Measurements from ENCODE around the gene PIGN. TPM values are rescaled to one million over a fixed set of nuclear protein-coding genes. Genes with fewer than 3 reads are reported as not detected.
"Not testable (repeated sequence)": the region's sequence is repeated elsewhere in the genome, so short reads cannot be mapped to it uniquely, and the experiment has no call there.

The PIGN gene
- total RNA-seq, 2 donors from 2014 or later, result 26.8 to 32.9 TPM

GRCh38 chr18:62187543-62188510, 971 bp upstream of the PIGN start:
- DNase-seq (ENCODE audit: low spot score in 2 of 2), result peak; percentile 27 to 57
- Mint-ChIP-seq H3K36me3 (peaks cover 33 to 40% of the 10 kb centered on the region in 2 donors), H3K27ac (peak overlapping the region; percentile 95 to 98), H3K9me3 (no peaks in the 10 kb centered on the region)
- no peak for ATAC-seq

GRCh38 chr18:62186499-62186773, 420 bp downstream of the PIGN start:
- H3K9me3 Mint-ChIP-seq, result no peaks in the 10 kb centered on the region
- ATAC-seq, result no peak

GRCh38 chr18:62183578-62184195, 3.2 kb downstream of the PIGN start:
- no peak for ATAC-seq
- Mint-ChIP-seq H3K9me3 (no peaks in the 10 kb centered on the region), H3K27ac (peak overlapping the region in 1 of 2 donors; percentile 30), H3K36me3 (peaks cover 15 to 22% of the 10 kb centered on the region in 2 donors)
- DNase-seq (ENCODE audit: low spot score in 2 of 2), result peak in 1 of 2 donors; percentile 56

More at GRCh38 chr18:62186499-62186773, 420 bp downstream of the PIGN start:
- no peak for DNase-seq (ENCODE audit: low spot score in 2 of 2)
- Mint-ChIP-seq H3K36me3 (peaks cover 26 to 30% of the 10 kb centered on the region in 2 donors), H3K27ac (peak overlapping the region; percentile 95 to 98)

GRCh38 chr18:62182220-62182619, 4.6 kb downstream of the PIGN start:
- no peak for DNase-seq (ENCODE audit: low spot score in 2 of 2)
- no peaks in the 10 kb centered on the region for H3K9me3 Mint-ChIP-seq
- H3K27ac Mint-ChIP-seq, result no peak overlapping the region
- ATAC-seq, result no peak
- H3K36me3 Mint-ChIP-seq, result peaks cover 10% of the 10 kb centered on the region in 2 donors

- no peak for ATAC-seq
- no peaks in the 10 kb centered on the region for H3K9me3 Mint-ChIP-seq
- DNase-seq (ENCODE audit: low spot score in 2 of 2), result no peak
- no peaks in the 10 kb centered on the region for H3K36me3 Mint-ChIP-seq
- no peak overlapping the region for H3K27ac Mint-ChIP-seq
Measured at GRCh38 chr18:62179213-62179612, 7.6 kb downstream of the PIGN start.

- DNase-seq (ENCODE audit: low spot score in 2 of 2) (no peak), ATAC-seq (no peak)
- Mint-ChIP-seq H3K9me3 (no peaks in the 10 kb centered on the region), H3K27ac (no peak overlapping the region), H3K36me3 (no peaks in the 10 kb centered on the region)
Measured at GRCh38 chr18:62177271-62177670, 9.6 kb downstream of the PIGN start.

GRCh38 chr18:62175521-62175920, 11.3 kb downstream of the PIGN start:
- DNase-seq (ENCODE audit: low spot score in 2 of 2) (no peak), ATAC-seq (peak in 1 of 2 donors; percentile 65)
- Mint-ChIP-seq H3K9me3 (no peaks in the 10 kb centered on the region), H3K27ac (no peak overlapping the region), H3K36me3 (no peaks in the 10 kb centered on the region)

- no peak for ATAC-seq
- no peak for DNase-seq (ENCODE audit: low spot score in 2 of 2)
- H3K36me3 Mint-ChIP-seq, result peaks cover 5% of the 10 kb centered on the region in 2 donors
- H3K9me3 Mint-ChIP-seq, result no peaks in the 10 kb centered on the region
- H3K27ac Mint-ChIP-seq, result no peak overlapping the region
Measured at GRCh38 chr18:62172298-62172697, 14.6 kb downstream of the PIGN start.

GRCh38 chr18:62170857-62171256, 16.0 kb downstream of the PIGN start:
- Mint-ChIP-seq H3K27ac (no peak overlapping the region), H3K36me3 (peaks cover 6 to 15% of the 10 kb centered on the region in 2 donors), H3K9me3 (peaks cover 0 to under 1% of the 10 kb centered on the region in 2 donors)
- DNase-seq (ENCODE audit: low spot score in 2 of 2), result no peak
- no peak for ATAC-seq

- H3K9me3 Mint-ChIP-seq; H3K27ac Mint-ChIP-seq; DNase-seq (ENCODE audit: low spot score in 2 of 2); ATAC-seq: not testable (repeated sequence)
- peaks cover 10 to 21% of the 10 kb centered on the region in 2 donors for H3K36me3 Mint-ChIP-seq
Measured at GRCh38 chr18:62166524-62166923, 20.3 kb downstream of the PIGN start.

- DNase-seq (ENCODE audit: low spot score in 2 of 2) (no peak), ATAC-seq (no peak)
- H3K36me3 Mint-ChIP-seq, result peaks cover 14 to 21% of the 10 kb centered on the region in 2 donors
- peaks cover 0 to 7% of the 10 kb centered on the region in 2 donors for H3K9me3 Mint-ChIP-seq
- H3K27ac Mint-ChIP-seq, result no peak overlapping the region
Measured at GRCh38 chr18:62165583-62165982, 21.3 kb downstream of the PIGN start.

- no peak for ATAC-seq
- Mint-ChIP-seq H3K36me3 (peaks cover 14 to 21% of the 10 kb centered on the region in 2 donors), H3K9me3 (peaks cover 0 to 7% of the 10 kb centered on the region in 2 donors), H3K27ac (no peak overlapping the region)
- DNase-seq (ENCODE audit: low spot score in 2 of 2), result no peak
Measured at GRCh38 chr18:62164855-62165487, 21.9 kb downstream of the PIGN start.

- Mint-ChIP-seq H3K9me3 (peaks cover 0 to 7% of the 10 kb centered on the region in 2 donors), H3K27ac (no peak overlapping the region), H3K36me3 (peaks cover 14 to 21% of the 10 kb centered on the region in 2 donors)
- DNase-seq (ENCODE audit: low spot score in 2 of 2) (no peak), ATAC-seq (no peak)
Measured at GRCh38 chr18:62164310-62164709, 22.5 kb downstream of the PIGN start.

GRCh38 chr18:62157843-62158242, 29.0 kb downstream of the PIGN start:
- H3K9me3 Mint-ChIP-seq, result no peaks in the 10 kb centered on the region
- ATAC-seq (no peak), DNase-seq (ENCODE audit: low spot score in 2 of 2) (no peak)
- peaks cover 0 to 4% of the 10 kb centered on the region in 2 donors for H3K36me3 Mint-ChIP-seq
- H3K27ac Mint-ChIP-seq, result no peak overlapping the region

- no peak for DNase-seq (ENCODE audit: low spot score in 2 of 2)
- H3K36me3 Mint-ChIP-seq, result peaks cover 0 to 6% of the 10 kb centered on the region in 2 donors
- no peak overlapping the region for H3K27ac Mint-ChIP-seq
- no peaks in the 10 kb centered on the region for H3K9me3 Mint-ChIP-seq
- no peak for ATAC-seq
Measured at GRCh38 chr18:62152844-62153243, 34.0 kb downstream of the PIGN start.

GRCh38 chr18:62151068-62151771, 35.6 kb downstream of the PIGN start:
- Mint-ChIP-seq H3K9me3 (no peaks in the 10 kb centered on the region), H3K36me3 (peaks cover 0 to 6% of the 10 kb centered on the region in 2 donors), H3K27ac (no peak overlapping the region)
- DNase-seq (ENCODE audit: low spot score in 2 of 2), result no peak
- no peak for ATAC-seq
